ENCODE results near the gene BPIFB2.

Gene BPIFB2

GRCh38 chr20:33028875-33029274, 21.4 kb downstream of the BPIFB2 start:
- no peak for TF ChIP-seq TCF12 (IDR thresholded peaks at IDR 0.05; ENCODE audit: low read depth)
- TF ChIP-seq USF1 (IDR thresholded peaks at IDR 0.05): 0 out of 2 replicates have a peak, but pooled peaks have one; percentile 8
- no peak for TF ChIP-seq REST (IDR thresholded peaks at IDR 0.05; ENCODE audit: low read depth)
- no peak for TF ChIP-seq EGR1 (IDR thresholded peaks at IDR 0.05)

- TF ChIP-seq CREB1 (IDR thresholded peaks at IDR 0.05; ENCODE audit: low read depth): no peak
- no peak for TF ChIP-seq EP300 (IDR thresholded peaks at IDR 0.05; ENCODE audit: borderline replicate concordance)
- TF ChIP-seq ZBTB7A (IDR thresholded peaks at IDR 0.05; ENCODE audit: low read depth): no peak
- TF ChIP-seq MAX (IDR thresholded peaks at IDR 0.05): no peak
- TF ChIP-seq REST (IDR thresholded peaks at IDR 0.05; ENCODE audit: low read depth): no peak
- TF ChIP-seq RAD21 (IDR thresholded peaks at IDR 0.05; ENCODE audit: low read depth): no peak
- no peak for TF ChIP-seq TAF1 (IDR thresholded peaks at IDR 0.05; ENCODE audit: low read depth)
- no peak for TF ChIP-seq USF1 (IDR thresholded peaks at IDR 0.05)
- no peak for TF ChIP-seq TCF12 (IDR thresholded peaks at IDR 0.05; ENCODE audit: low read depth)
- no peak for TF ChIP-seq YY1 (IDR thresholded peaks at IDR 0.05; ENCODE audit: low read depth)
- TF ChIP-seq NFIC (IDR thresholded peaks at IDR 0.05): no peak
- no peak for TF ChIP-seq EGR1 (IDR thresholded peaks at IDR 0.05)
- TF ChIP-seq CEBPB (IDR thresholded peaks at IDR 0.05): no peak
Measured at GRCh38 chr20:33030076-33030475, 22.6 kb downstream of the BPIFB2 start.

- TF ChIP-seq YY1 (IDR thresholded peaks at IDR 0.05; ENCODE audit: low read depth) (no peak), MAX (IDR thresholded peaks at IDR 0.05) (no peak), RAD21 (IDR thresholded peaks at IDR 0.05; ENCODE audit: low read depth) (no peak), CEBPB (IDR thresholded peaks at IDR 0.05) (no peak), TAF1 (IDR thresholded peaks at IDR 0.05; ENCODE audit: low read depth) (no peak), EP300 (IDR thresholded peaks at IDR 0.05; ENCODE audit: borderline replicate concordance) (no peak), NFIC (IDR thresholded peaks at IDR 0.05) (no peak), CREB1 (IDR thresholded peaks at IDR 0.05; ENCODE audit: low read depth) (no peak)
Measured at GRCh38 chr20:33030569-33030968, 23.1 kb downstream of the BPIFB2 start.

GRCh38 chr20:33031531-33031930, 24.0 kb downstream of the BPIFB2 start, which contains the start of gene BPIFB6:
BPIFB6 (plus strand) TSS chr20:33031648; CDS start chr20:33031648, 0 bp downstream.
- TF ChIP-seq MAX (IDR thresholded peaks at IDR 0.05): no peak
- no peak for TF ChIP-seq FOXM1 (IDR thresholded peaks at IDR 0.05; ENCODE audit: borderline replicate concordance, low read depth)
- TF ChIP-seq TCF12 (IDR thresholded peaks at IDR 0.05; ENCODE audit: low read depth): no peak
- TF ChIP-seq TEAD4 (IDR thresholded peaks at IDR 0.05): no peak
- no peak for TF ChIP-seq EP300 (IDR thresholded peaks at IDR 0.05; ENCODE audit: borderline replicate concordance)
- TF ChIP-seq EGR1 (IDR thresholded peaks at IDR 0.05): no peak
- no peak for TF ChIP-seq YY1 (IDR thresholded peaks at IDR 0.05; ENCODE audit: low read depth)
- TF ChIP-seq REST (IDR thresholded peaks at IDR 0.05; ENCODE audit: low read depth): no peak
- no peak for TF ChIP-seq CEBPB (IDR thresholded peaks at IDR 0.05)
- TF ChIP-seq NFIC (IDR thresholded peaks at IDR 0.05): no peak
- no peak for TF ChIP-seq TAF1 (IDR thresholded peaks at IDR 0.05; ENCODE audit: low read depth)
- no peak for TF ChIP-seq USF1 (IDR thresholded peaks at IDR 0.05)
- TF ChIP-seq ZBTB7A (IDR thresholded peaks at IDR 0.05; ENCODE audit: low read depth): no peak
- TF ChIP-seq CREB1 (IDR thresholded peaks at IDR 0.05; ENCODE audit: low read depth): no peak
- TF ChIP-seq RAD21 (IDR thresholded peaks at IDR 0.05; ENCODE audit: low read depth): no peak

All from Ishikawa (cell line).